NCI-H2196 treated with DMSO at 0.1 percent for 48 hours (cell line): ENCODE data around the gene STON2.
"Not testable (repeated sequence)": the region's sequence is repeated elsewhere in the genome, so short reads cannot be mapped to it uniquely, and the experiment has no call there.

Source experiments
- DNase-seq: peaks from one replicate; lab custom pipeline; 2025; ENCODE audit not compliant: unreplicated experiment; lab: John Stamatoyannopoulos, UW

Gene STON2

GRCh38 chr14:81231540-81231939, 168.6 kb downstream of the STON2 start:
- DNase-seq, result no peak

DNA sequence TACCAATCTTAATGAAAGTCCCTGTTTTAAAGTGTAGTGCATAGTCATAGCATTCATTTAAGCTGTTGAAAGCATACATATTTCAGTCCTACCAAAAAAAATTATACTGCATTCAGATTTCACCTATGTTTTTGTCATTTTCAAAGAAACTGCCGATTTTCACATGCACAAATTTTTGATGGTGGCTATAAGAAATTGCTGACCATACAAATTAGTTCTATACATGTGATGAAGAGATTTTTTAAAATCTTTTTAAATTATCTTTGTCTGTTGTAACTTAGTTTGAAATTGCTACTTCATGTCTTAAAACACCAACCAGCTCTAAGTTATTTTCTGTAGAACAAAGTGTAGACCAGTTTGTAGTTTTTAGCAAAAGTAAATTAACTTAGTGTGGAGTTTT, 175.9 kb downstream of the STON2 start:
- DNase-seq, result no peak

DNA sequence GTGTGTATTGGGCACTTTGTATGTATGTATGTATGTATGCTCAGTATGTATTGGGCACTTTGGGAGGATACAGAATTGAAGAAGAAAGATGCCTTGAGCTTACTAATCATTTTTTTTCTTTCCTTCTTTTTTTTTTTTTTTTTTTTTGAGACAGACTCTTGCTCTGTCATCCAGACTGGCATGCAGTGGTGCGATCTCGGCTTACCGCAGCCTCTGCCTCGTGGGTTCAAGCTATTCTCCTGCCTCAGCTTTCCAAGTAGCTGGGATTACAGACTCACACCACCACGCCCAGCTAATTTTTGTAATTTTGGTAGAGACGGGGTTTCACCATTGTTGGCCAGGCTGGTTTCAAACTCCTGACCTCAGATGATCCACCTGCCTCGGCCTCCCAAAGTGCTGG, 176.3 kb downstream of the STON2 start:
- not testable (repeated sequence) for DNase-seq

DNA sequence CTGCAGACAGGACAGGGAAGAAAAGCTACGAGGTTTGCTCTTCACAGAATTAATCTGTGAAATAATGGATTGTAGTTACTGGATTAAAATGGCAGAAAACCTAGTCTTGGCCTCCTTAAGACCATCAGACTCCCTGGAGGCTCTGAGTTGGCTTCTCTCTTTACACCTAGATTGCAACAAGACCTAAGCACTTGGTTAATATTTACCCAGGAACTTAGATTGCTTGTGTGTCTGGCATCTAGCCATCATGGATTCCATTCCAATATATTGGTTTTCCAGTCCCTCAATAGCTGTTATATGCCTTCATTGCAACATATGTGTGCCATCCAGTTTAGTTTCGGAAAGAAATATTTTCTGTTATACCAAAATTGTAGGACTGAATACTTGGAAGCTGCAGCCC, 177.4 kb downstream of the STON2 start:
- no peak for DNase-seq

- no peak for DNase-seq
These were observed 178.0 kb downstream of the STON2 start for GRCh38 chr14:81222126-81222525.

- DNase-seq, result no peak
These were observed 178.5 kb downstream of the STON2 start for GRCh38 chr14:81221579-81222102.

- peak; percentile 97 for DNase-seq
These were observed 179.1 kb downstream of the STON2 start, which contains the start of gene GTF2A1 for GRCh38 chr14:81220830-81221578. TSS of gene GTF2A1 (minus strand) at chr14:81220959. CDS start at chr14:81220518, 441 bp downstream.

DNA sequence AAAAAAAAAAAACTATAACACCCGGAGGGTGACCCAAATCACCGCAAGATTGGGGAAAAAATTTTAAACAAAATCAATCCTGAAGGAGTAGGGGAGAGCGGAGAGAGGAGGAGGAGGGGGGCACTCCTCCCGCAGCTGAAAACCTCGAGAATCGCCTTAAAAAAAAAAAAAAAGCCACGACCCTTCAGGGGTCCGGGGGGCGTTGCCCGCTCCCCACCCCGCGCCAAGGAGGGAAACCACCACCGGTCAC, 179.6 kb downstream of the STON2 start:
- DNase-seq, result no peak

- DNase-seq, result no peak
These were observed 180.2 kb downstream of the STON2 start for GRCh38 chr14:81219759-81220579.

GRCh38 chr14:81219210-81219758, 180.8 kb downstream of the STON2 start:
- peak; percentile 93 for DNase-seq

- no peak for DNase-seq
These were observed 188.3 kb downstream of the STON2 start for GRCh38 chr14:81211844-81212243.
